Stimulated activated CD4-positive, alpha-beta T cell treated with anti-CD3 and anti-CD28 coated beads, Interleukin-2, amount 100 ng/mL, for 48 hours (primary cell): Measurements from ENCODE around the gene BOLL.
"Not testable (repeated sequence)": the region's sequence is repeated elsewhere in the genome, so short reads cannot be mapped to it uniquely, and the experiment has no call there.

Source experiments
- DNase-seq, 2 donors: peaks; one replicate each; pipeline ENCODE4 v3.0.0-alpha.2; 2020

Gene BOLL

DNA sequence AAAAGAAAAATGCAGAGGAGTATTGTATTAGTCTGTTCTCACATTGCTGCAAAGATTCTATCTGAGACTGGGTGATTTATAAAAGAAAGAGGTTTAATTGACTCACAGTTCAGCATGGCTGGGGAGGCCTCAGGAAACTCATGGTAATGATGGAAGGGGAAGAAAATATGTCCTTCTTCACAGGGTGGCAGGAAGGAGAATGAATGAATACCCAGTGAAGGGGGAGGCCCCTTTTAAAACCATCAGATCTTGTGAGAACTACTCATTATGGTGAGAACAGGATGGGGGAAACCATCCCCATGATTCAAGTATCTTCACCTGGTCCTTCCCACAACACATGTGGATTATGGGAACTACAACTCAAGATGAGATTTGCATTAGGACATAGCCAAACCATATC is 10.2 kb upstream of the BOLL start:
- DNase-seq, result no peak

GRCh38 chr2:197793456-197793855 is 8.3 kb upstream of the BOLL start:
- DNase-seq, result no peak

- peak; percentile 61 to 72 for DNase-seq
Measured at GRCh38 chr2:197786010-197786877, 1.1 kb upstream of the BOLL start.

DNA sequence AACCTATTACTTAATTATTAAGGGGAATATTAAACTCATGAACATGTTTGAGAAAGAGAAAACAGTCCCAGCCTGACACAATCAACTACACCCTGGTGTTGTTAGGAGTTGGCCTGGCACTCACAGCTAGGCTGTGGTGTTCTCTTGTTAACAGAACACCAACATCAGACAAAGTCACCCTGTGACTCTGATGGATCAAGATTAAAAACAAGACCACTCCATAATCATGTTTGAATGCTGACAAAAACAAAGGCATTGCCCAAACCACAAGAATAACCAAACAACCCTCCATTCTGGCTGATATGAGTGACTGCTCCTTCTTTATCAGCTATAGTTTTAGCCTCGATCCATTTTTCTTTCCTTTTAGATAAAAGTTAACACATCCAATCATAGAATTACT is 3.0 kb downstream of the BOLL start:
- DNase-seq, result no peak

DNA sequence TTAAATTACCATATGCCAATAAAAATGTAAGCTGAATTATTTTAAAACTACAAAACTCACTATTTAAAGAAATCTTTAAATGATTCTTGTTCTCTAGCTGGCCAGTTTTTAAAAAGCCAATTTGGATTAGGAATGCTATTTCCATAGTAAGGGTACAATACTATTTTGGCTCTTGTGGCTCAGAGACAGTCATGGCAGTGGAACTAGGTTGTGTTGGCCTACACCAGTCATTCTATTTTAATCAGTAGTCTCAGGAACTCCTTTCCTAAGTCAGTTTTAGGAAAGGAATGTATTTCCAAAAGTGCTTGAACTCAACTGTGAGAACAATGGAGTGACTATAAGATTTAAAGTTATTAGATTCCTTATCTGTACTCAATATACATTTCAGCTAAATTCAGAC is 5.9 kb downstream of the BOLL start:
- no peak for DNase-seq

DNA sequence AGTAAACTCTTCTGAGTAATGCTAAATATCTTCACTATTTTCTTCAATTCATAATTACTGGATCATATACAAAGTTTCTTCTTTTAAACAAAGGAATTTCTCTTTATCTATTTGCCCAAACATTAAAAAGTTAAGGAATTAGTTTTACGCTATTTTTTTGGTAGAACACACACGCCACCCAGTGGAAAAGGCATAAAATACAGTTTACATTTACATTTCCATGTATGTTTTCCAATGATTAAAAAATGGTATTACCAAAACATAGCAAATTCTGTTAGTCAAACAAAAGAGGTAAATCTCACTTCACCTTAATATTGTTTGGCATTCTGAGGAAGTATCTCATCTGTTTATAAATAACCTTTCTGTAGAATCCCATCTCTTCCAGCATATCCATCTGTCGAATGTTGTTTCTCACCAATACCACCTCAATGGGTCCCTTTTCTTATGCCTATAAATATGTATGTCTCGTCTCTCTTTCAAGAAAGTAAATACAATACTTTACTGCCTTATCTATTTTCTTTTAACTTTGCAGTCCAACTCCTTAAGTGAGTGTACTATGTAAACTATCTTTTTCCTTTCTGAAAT is 7.2 kb downstream of the BOLL start:
- DNase-seq, result peak; percentile 21 to 34

DNA sequence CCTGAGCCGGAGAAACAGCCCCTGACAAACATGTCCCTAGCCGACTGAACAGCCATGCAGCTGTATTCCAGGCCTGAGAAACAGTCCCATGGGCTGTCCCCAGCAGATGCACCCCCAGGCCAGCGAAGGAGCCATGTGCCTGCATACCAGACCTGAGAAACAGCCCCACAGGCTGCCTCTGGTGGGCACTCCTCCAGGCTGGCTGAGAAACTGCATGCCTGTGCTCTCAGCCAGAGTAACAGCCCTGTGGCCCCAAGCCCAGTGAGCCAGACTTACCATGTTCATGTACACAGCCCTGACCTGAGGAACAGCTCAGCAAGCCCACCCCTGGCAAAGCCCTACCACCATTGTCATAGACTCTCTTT is 24.8 kb downstream of the BOLL start:
- no peak for DNase-seq

- DNase-seq, result no peak
Measured at GRCh38 chr2:197759625-197760292, 25.4 kb downstream of the BOLL start.

GRCh38 chr2:197759013-197759412 is 26.1 kb downstream of the BOLL start:
- no peak for DNase-seq

DNA sequence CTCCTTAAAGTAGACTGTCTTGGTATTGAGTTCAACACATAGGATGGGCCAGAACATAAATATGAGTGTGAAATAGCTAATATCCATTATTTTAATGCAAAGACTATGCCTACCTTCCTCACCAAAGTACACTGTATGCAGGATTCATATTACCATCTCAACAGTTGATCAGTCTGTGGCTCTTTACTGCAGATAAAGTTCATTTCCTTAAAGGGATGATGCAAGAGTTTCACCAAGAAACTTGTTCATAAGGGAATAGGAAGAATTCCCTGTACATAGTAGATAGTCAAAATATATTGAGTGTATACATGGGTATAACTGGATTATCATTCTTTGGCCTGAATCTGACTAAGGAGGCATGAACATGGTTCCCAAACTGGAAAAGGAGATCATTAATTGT is 44.9 kb downstream of the BOLL start:
- DNase-seq, result no peak

DNA sequence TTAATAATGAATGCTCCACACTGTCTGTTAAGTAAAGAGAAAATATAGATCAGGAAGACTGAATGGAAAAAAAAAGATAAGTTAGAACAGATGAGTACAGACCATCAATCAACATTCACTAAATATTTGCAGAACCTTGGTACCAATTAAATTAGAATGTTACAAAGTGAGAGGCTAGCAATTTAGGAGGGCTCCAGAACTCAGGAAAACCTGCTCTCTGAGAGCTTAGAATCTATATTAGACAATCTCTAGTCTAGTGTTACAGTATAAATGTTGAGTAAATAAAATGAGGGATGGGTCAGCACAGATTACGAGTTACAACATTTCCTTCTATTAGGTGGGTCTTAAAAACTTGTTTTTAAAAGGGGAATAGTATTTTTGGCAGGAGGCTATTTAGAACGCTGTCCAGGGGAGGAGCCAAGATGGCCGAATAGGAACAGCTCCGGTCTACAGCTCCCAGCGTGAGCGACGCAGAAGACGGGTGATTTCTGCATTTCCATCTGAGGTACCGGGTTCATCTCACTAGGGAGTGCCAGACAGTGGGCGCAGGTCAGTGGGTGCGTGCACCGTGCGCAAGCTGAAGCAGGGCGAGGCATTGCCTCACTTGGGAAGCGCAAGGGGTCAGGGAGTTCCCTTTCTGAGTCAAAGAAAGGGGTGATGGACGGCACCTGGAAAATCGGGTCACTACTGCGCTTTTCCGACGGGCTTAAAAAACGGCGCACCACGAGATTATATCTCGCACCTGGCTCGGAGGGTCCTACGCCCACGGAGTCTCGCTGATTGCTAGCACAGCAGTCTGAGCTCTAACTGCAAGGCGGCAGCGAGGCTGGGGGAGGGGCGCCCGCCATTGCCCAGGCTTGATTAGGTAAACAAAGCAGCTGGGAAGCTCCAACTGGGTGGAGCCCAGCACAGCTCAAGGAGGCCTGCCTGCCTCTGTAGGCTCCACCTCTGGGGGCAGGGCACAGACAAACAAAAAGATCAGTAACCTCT is 56.3 kb downstream of the BOLL start:
- DNase-seq, result not testable (repeated sequence)

DNA sequence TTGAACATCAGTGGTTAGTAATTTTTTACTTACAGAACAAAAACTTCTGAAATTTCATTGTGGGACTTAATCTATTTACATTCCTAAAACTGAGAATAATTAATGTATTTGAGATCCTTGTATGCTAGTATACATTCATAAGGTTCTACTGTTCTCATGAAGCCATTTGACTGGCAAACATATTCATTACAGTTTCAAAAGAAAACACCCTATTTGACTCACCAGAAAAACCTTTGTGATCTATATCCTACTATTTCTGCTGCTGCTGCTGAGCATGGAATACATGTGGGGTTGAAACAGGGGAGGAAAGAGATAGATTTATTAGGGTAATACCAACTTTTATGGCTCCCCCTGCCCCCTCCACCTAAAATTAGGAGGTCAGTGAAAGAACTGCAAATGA is 58.1 kb downstream of the BOLL start:
- no peak for DNase-seq

- no peak for DNase-seq
Measured at GRCh38 chr2:197717863-197718262, 67.3 kb downstream of the BOLL start.

- DNase-seq, result no peak
Measured at GRCh38 chr2:197713271-197713670, 71.8 kb downstream of the BOLL start.

- DNase-seq, result no peak
Measured at GRCh38 chr2:197711578-197711977, 73.5 kb downstream of the BOLL start.

DNA sequence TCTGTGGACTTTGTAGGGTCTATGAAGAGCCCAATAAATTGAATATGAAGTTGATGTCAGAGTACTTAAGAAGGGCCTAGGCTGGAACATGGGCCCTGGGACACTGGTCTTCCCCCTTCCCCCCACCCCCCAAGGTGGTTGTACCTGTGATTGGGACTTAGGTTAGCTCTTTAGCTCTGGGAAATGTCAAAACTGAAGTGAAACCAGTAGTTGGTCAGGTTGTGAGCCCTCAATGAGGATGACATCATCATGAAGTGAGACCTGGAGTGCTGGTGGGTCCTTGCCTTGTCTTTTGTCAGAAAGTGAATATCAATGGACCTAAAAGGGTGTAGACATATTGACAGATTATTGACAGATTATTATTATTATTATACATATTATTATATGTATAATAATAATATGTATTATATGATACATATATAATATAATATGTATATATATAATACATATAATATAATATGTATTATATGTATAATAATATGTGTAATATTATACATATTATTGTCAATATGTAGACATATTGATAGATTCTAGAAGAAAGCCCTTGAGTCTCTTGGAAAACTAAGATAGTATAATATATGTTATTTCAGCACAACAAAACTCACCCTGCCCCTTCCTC is 74.6 kb downstream of the BOLL start:
- peak in 1 of 2 donors; percentile 6 for DNase-seq

- not testable (repeated sequence) for DNase-seq
Measured at GRCh38 chr2:197709140-197709539, 76.0 kb downstream of the BOLL start.

GRCh38 chr2:197708331-197708730 is 76.8 kb downstream of the BOLL start:
- DNase-seq, result no peak

- no peak for DNase-seq
Measured at GRCh38 chr2:197707316-197708213, 77.6 kb downstream of the BOLL start.

DNA sequence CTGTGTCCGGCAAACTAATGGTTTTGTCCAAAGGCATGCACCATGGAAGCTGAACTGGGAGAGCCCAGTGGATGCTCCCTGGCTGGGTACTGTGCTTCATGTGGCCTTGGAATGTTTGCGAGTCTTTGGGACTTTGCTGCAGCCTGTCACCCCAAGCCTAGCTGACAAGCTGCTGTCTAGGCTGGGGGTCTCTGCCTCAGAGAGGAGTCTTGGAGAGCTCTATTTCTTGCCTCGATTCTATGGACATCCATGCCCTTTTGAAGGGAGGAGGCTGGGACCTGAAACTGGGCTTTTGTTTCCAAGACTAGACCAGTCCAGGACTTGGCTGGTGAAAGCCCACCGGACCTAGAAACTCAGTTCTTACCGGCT is 78.3 kb downstream of the BOLL start:
- DNase-seq, result no peak
